H9 (cell line): ENCODE data around the gene EHD2. TPM values are rescaled to one million over a fixed set of nuclear protein-coding genes. Genes with fewer than 3 reads are reported as not detected.
A peak's percentile ranks its signal among the peaks of the same experiment; 100 is the strongest.

ENCODE experiments used
- DNase-seq: peaks from one replicate; pipeline ENCODE4 v3.0.0-alpha.2; 2017
- H2AFZ ChIP-seq: one replicate; pipeline ENCODE4 v1.6.1; 2013; ENCODE audit warnings: mild to moderate bottlenecking, low read length, control low read depth, moderate library complexity
- H2AK5ac ChIP-seq: 2 replicates; pipeline ENCODE4 v1.6.1; 2013; ENCODE audit warnings: low read length, control low read depth, mixed read lengths; ENCODE audit not compliant: insufficient read length
- H2BK120ac ChIP-seq: one replicate; pipeline ENCODE4 v1.6.1; 2013; ENCODE audit warnings: low read depth, mild to moderate bottlenecking, low read length, control low read depth, inconsistent platforms; ENCODE audit not compliant: poor library complexity, severe bottlenecking
- H2BK12ac ChIP-seq: 2 replicates; pipeline ENCODE4 v1.6.1; 2013; ENCODE audit warnings: low read length, control low read depth, mixed read lengths, low read depth; ENCODE audit not compliant: insufficient read length
- H2BK15ac ChIP-seq: 2 replicates; pipeline ENCODE4 v1.6.1; 2013; ENCODE audit warnings: low read depth, low read length, control low read depth
- H2BK20ac ChIP-seq: one replicate; pipeline ENCODE4 v1.6.1; 2013; ENCODE audit warnings: low read depth, mild to moderate bottlenecking, low read length, control low read depth, inconsistent platforms; ENCODE audit not compliant: poor library complexity, severe bottlenecking
- H2BK5ac ChIP-seq: 2 replicates; pipeline ENCODE4 v1.6.1; 2013; ENCODE audit warnings: low read length, control low read depth, mixed read lengths; ENCODE audit not compliant: insufficient read length
- H3K14ac ChIP-seq: 2 replicates; pipeline ENCODE4 v1.6.1; 2013; ENCODE audit warnings: low read length, control low read depth; ENCODE audit not compliant: insufficient read depth
- H3K18ac ChIP-seq: 2 replicates; pipeline ENCODE4 v1.6.1; 2013; ENCODE audit warnings: low read depth, mild to moderate bottlenecking, mixed read lengths, low read length, control low read depth; ENCODE audit not compliant: insufficient read length
- H3K23ac ChIP-seq: 2 replicates; pipeline ENCODE4 v1.6.1; 2013; ENCODE audit warnings: low read length, control low read depth, mixed read lengths, low read depth; ENCODE audit not compliant: insufficient read length
- H3K23me2 ChIP-seq: 2 replicates; pipeline ENCODE4 v1.6.1; 2013; ENCODE audit warnings: low read depth, mild to moderate bottlenecking, mixed read lengths, low read length, control low read depth; ENCODE audit not compliant: insufficient read length, poor library complexity, severe bottlenecking
- H3K27ac ChIP-seq: 2 replicates; pipeline ENCODE4 v1.5.1; 2013; ENCODE audit warnings: low read length, control low read depth, mixed read lengths, low read depth; ENCODE audit not compliant: insufficient read length
- H3K27me3 ChIP-seq: 2 replicates; pipeline ENCODE4 v1.6.1; 2013; ENCODE audit warnings: low read length, control low read depth, inconsistent platforms; ENCODE audit not compliant: insufficient read depth
- H3K4ac ChIP-seq: 2 replicates; pipeline ENCODE4 v1.6.1; 2013; ENCODE audit warnings: low read depth, mild to moderate bottlenecking, control low read depth, inconsistent platforms, low read length, moderate library complexity
- H3K4me1 ChIP-seq: 2 replicates; pipeline ENCODE4 v1.6.1; 2013; ENCODE audit warnings: low read length, control low read depth, inconsistent platforms; ENCODE audit not compliant: insufficient read depth
- H3K4me2 ChIP-seq: 2 replicates; pipeline ENCODE4 v1.6.1; 2013; ENCODE audit warnings: low read length, control low read depth, mixed read lengths; ENCODE audit not compliant: insufficient read length, insufficient read depth
- H3K56ac ChIP-seq: 2 replicates; pipeline ENCODE4 v1.6.1; 2013; ENCODE audit warnings: low read depth, mild to moderate bottlenecking, mixed read lengths, low read length, control low read depth; ENCODE audit not compliant: insufficient read length
- H3K79me1 ChIP-seq: 2 replicates; pipeline ENCODE4 v1.6.1; 2013; ENCODE audit warnings: low read depth, mild to moderate bottlenecking, moderate library complexity, low read length, control low read depth, inconsistent platforms; ENCODE audit not compliant: insufficient read depth, poor library complexity, severe bottlenecking
- H3K79me2 ChIP-seq: 2 replicates; pipeline ENCODE4 v1.6.1; 2013; ENCODE audit warnings: low read length, control low read depth, inconsistent platforms; ENCODE audit not compliant: insufficient read depth
- H3K9ac ChIP-seq: 2 replicates; pipeline ENCODE4 v1.6.1; 2013; ENCODE audit warnings: low read length, control low read depth, mixed read lengths; ENCODE audit not compliant: insufficient read length; ENCODE audit errors: extremely low read depth
- H3K9me3 ChIP-seq: one replicate; pipeline ENCODE4 v1.6.1; 2013; ENCODE audit warnings: low read depth, low read length, inconsistent platforms; ENCODE audit not compliant: control insufficient read depth
- H3T11ph ChIP-seq: one replicate; pipeline ENCODE4 v1.6.1; 2013; ENCODE audit warnings: mild to moderate bottlenecking, low read length, control low read depth, inconsistent platforms
- H4K20me1 ChIP-seq: one replicate; pipeline ENCODE4 v1.6.1; 2013; ENCODE audit not compliant: control insufficient read depth, insufficient read length, insufficient read depth
- H4K5ac ChIP-seq: 2 replicates; pipeline ENCODE4 v1.6.1; 2013; ENCODE audit warnings: low read depth, mild to moderate bottlenecking, mixed read lengths, low read length, control low read depth; ENCODE audit not compliant: insufficient read length
- H4K8ac ChIP-seq: replicated peaks from 2 replicates; pipeline ENCODE4 v1.6.1; 2013; ENCODE audit warnings: low read length, control low read depth, mixed read lengths, low read depth; ENCODE audit not compliant: insufficient read length
- H4K91ac ChIP-seq: 2 replicates; pipeline ENCODE4 v1.6.1; 2013; ENCODE audit warnings: low read depth, mild to moderate bottlenecking, moderate library complexity, mixed read lengths, low read length, control low read depth; ENCODE audit not compliant: insufficient read length
- H3K27ac Mint-ChIP-seq, 3 experiments: 2 replicates in 2 of 3; 3 replicates in 1 of 3; pipeline ENCODE4 v1.8.0; 2020 to 2021; ENCODE audit warnings: mixed read lengths in 3 of 3, mild to moderate bottlenecking in 1 of 3, moderate library complexity in 1 of 3
- H3K27me3 Mint-ChIP-seq: 2 replicates; pipeline ENCODE4 v1.8.0; 2021; ENCODE audit warnings: low read depth, mild to moderate bottlenecking, moderate library complexity, mixed read lengths
- H3K36me3 Mint-ChIP-seq, 3 experiments: 2 replicates in 2 of 3; 3 replicates in 1 of 3; pipeline ENCODE4 v1.8.0; 2020 to 2021; ENCODE audit warnings: low read depth in 3 of 3, mixed read lengths in 3 of 3; ENCODE audit not compliant: insufficient read depth in 1 of 3
- H3K4me1 Mint-ChIP-seq, 2 experiments: 2 replicates each; pipeline ENCODE4 v1.8.0; 2020; ENCODE audit warnings: mixed read lengths in 2 of 2
- H3K4me3 Mint-ChIP-seq, 2 experiments: 2 replicates in 1 of 2; 3 replicates in 1 of 2; pipeline ENCODE4 v1.8.0; 2020 to 2021; ENCODE audit warnings: mild to moderate bottlenecking in 2 of 2, mixed read lengths in 2 of 2, moderate library complexity in 1 of 2
- H3K9me3 Mint-ChIP-seq, 2 experiments: 2 replicates in 1 of 2; 3 replicates in 1 of 2; pipeline ENCODE4 v1.8.0; 2020; ENCODE audit warnings: mild to moderate bottlenecking in 2 of 2, mixed read lengths in 2 of 2, moderate library complexity in 1 of 2
- CTCF ChIP-seq: fragments of 200-600 bp; sonication (generic); conservative IDR thresholded peaks from 3 replicates; pipeline ENCODE4 v1.8.0; 2021; ENCODE audit warnings: antibody characterized with exemption, mild to moderate bottlenecking
- WGBS: extraction: QIAGEN DNeasy Blood & Tissue Kit; methylation state at CpG from one replicate; pipeline ENCODE4 v1.1.7; 2013; ENCODE audit warnings: missing lambda C conversion rate, low lambda C conversion rate, mixed read lengths; ENCODE audit not compliant: insufficient read length; ENCODE audit errors: extremely low coverage; 5-methylcytosine and 5-hydroxymethylcytosine counted together
- total RNA-seq: library from RNA; stranded (reverse); gene quantifications from 2 replicates; pipeline ENCODE4 v1.2.1, GENCODE V29; 2021

EHD2 gene
- total RNA-seq, 1 experiment from 2014 or later, result 19.7 TPM

- H3K27ac ChIP-seq, result no peak overlapping the region
Observed at GRCh38 chr19:47729468-47729798, 16.2 kb downstream of the EHD2 start.

More at GRCh38 chr19:47729468-47729798, 16.2 kb downstream of the EHD2 start:
- Histone ChIP-seq H2BK15ac (no peak overlapping the region), H3K23ac (no peak overlapping the region), H3K18ac (no peak overlapping the region), H3K4me1 (peaks cover 4% of the 10 kb centered on the region; the same call in 1 of the 2 replicates), H4K91ac (no peak overlapping the region), H3T11ph (no peak overlapping the region), H2BK5ac (no peak overlapping the region), H3K79me1 (no peaks in the 10 kb centered on the region), H4K8ac (no peak overlapping the region), H3K23me2 (peaks cover 6% of the 10 kb centered on the region), H2AK5ac (no peak overlapping the region), H3K4ac (no peak overlapping the region), H4K20me1 (no peaks in the 10 kb centered on the region), H3K9me3 (no peaks in the 10 kb centered on the region), H3K4me2 (peak overlapping the region; percentile 30), H3K14ac (no peak overlapping the region), H4K5ac (no peak overlapping the region), H3K79me2 (no peaks in the 10 kb centered on the region), H3K56ac (no peak overlapping the region), H2BK120ac (no peak overlapping the region), H2BK20ac (no peak overlapping the region), H3K9ac (no peak overlapping the region), H2AFZ (no peak overlapping the region), H3K27me3 (no peaks in the 10 kb centered on the region), H2BK12ac (no peak overlapping the region)
- peaks cover 11 to 13% of the 10 kb centered on the region in 2 experiments for H3K4me1 Mint-ChIP-seq
- H3K27ac Mint-ChIP-seq, result peak overlapping the region; percentile 32 to 90 (median 45); a peak in 5 of 7 replicates
- peaks cover 0 to 14% (median 10%) of the 10 kb centered on the region in 3 experiments; a peak in 6 of 7 replicates for H3K36me3 Mint-ChIP-seq
- H3K9me3 Mint-ChIP-seq, result no peaks in the 10 kb centered on the region; a peak in 1 of 5 replicates
- no CpG with 5 or more reads among the region's 9 CpGs for WGBS
- H3K27me3 Mint-ChIP-seq, result no peaks in the 10 kb centered on the region; the same call in 1 of the 2 replicates
- peak overlapping the region; percentile 80 to 91 for H3K4me3 Mint-ChIP-seq
- peak; percentile 66 for DNase-seq
- no peak for TF ChIP-seq CTCF
